GM12873 (cell line): ENCODE data around the gene ZBTB20.

Source experiments
- CTCF ChIP-seq: IDR thresholded peaks from 2 replicates; pipeline ENCODE4 v1.5.1; 2012; ENCODE audit warnings: low read depth, mild to moderate bottlenecking, moderate library complexity, low read length, control low read depth; ENCODE audit not compliant: insufficient read depth; ENCODE audit errors: missing control alignments

The ZBTB20 gene

GRCh38 chr3:115089481-115089880 is 57.6 kb downstream of the ZBTB20 start:
- no peak for TF ChIP-seq CTCF

DNA sequence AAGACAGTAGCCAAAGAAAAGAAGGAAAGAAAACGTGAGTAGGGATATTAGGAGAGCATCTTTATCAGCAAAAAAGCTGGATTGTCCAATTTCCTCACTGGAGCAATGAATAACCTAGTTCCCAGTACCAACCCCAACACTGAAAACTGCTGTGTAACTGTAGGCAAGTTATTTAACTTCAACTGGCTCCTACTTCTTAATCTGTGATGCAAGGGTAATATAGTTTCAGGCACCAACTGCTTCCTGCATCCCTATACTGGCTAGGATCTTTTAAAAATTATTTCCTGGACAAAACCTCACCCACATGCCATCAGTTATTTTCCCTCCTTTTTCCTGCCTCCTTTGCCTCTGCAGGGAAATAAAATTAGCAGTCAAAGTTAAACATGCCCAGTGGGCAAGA is 59.6 kb downstream of the ZBTB20 start:
- no peak for TF ChIP-seq CTCF

GRCh38 chr3:115086344-115086743 is 60.7 kb downstream of the ZBTB20 start:
- TF ChIP-seq CTCF, result no peak

DNA sequence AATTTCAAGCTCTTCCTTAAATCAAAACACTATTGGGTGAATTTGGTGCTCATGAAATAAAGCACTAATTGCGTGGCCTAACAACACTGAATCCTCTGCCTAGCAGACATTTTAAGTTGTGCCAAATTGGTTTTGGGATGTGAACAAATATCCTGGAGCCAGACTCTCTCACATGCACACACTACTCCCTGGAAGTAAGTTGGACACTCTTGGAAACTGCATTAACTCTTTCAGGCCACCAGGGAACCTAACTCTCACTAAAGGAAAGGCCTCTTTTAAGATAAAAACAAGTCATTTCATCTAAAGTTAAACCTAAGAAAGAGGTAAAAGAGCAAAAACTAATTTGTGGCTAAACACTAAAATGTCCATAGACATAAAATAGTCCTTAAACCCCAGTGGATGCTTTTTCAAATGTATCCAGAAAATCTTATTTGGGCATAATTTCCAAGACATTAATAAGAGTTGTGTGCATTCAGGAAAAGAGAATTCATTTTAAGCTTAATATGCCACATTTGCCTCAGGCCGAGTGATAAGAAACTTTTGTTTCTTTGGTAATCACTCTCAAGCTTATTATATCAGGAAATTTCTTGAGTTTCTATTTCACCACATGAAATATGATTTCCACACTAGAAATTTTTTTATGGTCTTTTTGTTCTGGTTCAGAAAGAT is 61.8 kb downstream of the ZBTB20 start:
- peak; percentile 34 for TF ChIP-seq CTCF

- no peak for TF ChIP-seq CTCF
Observed at GRCh38 chr3:115084686-115085085, 62.4 kb downstream of the ZBTB20 start.

DNA sequence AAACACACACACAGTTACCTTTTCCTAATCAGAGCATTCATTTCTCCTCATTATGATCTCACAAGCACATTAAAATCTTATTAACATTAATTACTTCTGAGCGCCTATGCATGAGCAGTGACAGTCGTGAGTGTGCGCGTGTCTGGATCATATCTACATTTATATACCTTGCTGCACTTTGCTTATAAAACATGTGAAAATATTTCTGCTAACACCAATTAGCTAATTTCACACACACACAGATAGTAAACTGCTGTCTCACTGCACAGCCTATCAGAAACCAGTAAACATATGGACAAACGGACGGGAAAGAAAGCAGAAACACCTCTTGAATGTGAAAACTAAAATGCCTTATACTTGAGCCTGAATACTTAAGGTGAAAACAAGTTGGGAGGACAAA is 64.8 kb downstream of the ZBTB20 start:
- no peak for TF ChIP-seq CTCF

GRCh38 chr3:115081444-115081843 is 65.6 kb downstream of the ZBTB20 start:
- no peak for TF ChIP-seq CTCF
